Activated CD4-positive, alpha-beta T cell treated with anti-CD3 and anti-CD28 coated beads, Interleukin-2, amount 10 ng/mL, durations not matched to agents 7 days and 5 days (primary cell): ENCODE measurements around the gene ANGPT4. TPM values are rescaled to one million over a fixed set of nuclear protein-coding genes. Genes with fewer than 3 reads are reported as not detected.
"Not testable (repeated sequence)": the region's sequence is repeated elsewhere in the genome, so short reads cannot be mapped to it uniquely, and the experiment has no call there.

Experiments used
- CTCF ChIA-PET: fragments of 350-600 bp; sonication (Branson Sonifier 250); formaldehyde crosslinking; loops from one replicate; lab custom pipeline; 2021; ENCODE audit warnings: antibody characterized with exemption; lab: Charles Lee
- POLR2A ChIA-PET: fragments of 350-600 bp; sonication (Branson Sonifier 250); formaldehyde crosslinking; loops from one replicate; lab custom pipeline; 2021; ENCODE audit warnings: antibody characterized with exemption; lab: Charles Lee
- DNase-seq: peaks from one replicate; pipeline ENCODE4 v3.0.0-alpha.2; 2020
- H3K27ac Mint-ChIP-seq: one replicate; pipeline ENCODE4 v1.8.0; 2021; ENCODE audit warnings: mild to moderate bottlenecking, moderate library complexity, mixed read lengths
- H3K27me3 Mint-ChIP-seq: one replicate; pipeline ENCODE4 v1.8.0; 2021; ENCODE audit warnings: mixed read lengths
- H3K36me3 Mint-ChIP-seq: one replicate; pipeline ENCODE4 v1.8.0; 2021; ENCODE audit warnings: low read depth, mixed read lengths
- H3K4me1 Mint-ChIP-seq: one replicate; pipeline ENCODE4 v1.8.0; 2021; ENCODE audit warnings: mixed read lengths
- H3K4me3 Mint-ChIP-seq: one replicate; pipeline ENCODE4 v1.8.0; 2021; ENCODE audit warnings: mild to moderate bottlenecking, moderate library complexity, mixed read lengths
- H3K9me3 Mint-ChIP-seq: one replicate; pipeline ENCODE4 v1.8.0; 2021; ENCODE audit warnings: mixed read lengths
- total RNA-seq, 2 experiments: library from RNA; stranded (reverse); gene quantifications; one replicate each; pipeline ENCODE4 v1.2.3, GENCODE V29; 2021

Gene ANGPT4
- total RNA-seq, 2 experiments from 2014 or later: not detected

GRCh38 chr20:856361-856775 is 59.8 kb downstream of the ANGPT4 start:
- H3K27ac Mint-ChIP-seq: peak overlapping the region; percentile 75
- peak overlapping the region; percentile 17 for H3K4me3 Mint-ChIP-seq
- DNase-seq: peak; percentile 54
- peaks cover 32% of the 10 kb centered on the region for H3K36me3 Mint-ChIP-seq
- H3K27me3 Mint-ChIP-seq: no peaks in the 10 kb centered on the region
- ChIA-PET CTCF (interaction anchor here (0.7 to 2.1 kb wide), 3 partner anchors 8 to 10 kb away, joined by 3 to 5 read pairs (median 3); no protein-coding TSS in a partner anchor), POLR2A (no interaction called here)
- H3K9me3 Mint-ChIP-seq: peaks cover 2% of the 10 kb centered on the region
- peaks cover 87% of the 10 kb centered on the region for H3K4me1 Mint-ChIP-seq

GRCh38 chr20:855466-856360 is 60.4 kb downstream of the ANGPT4 start:
- H3K36me3 Mint-ChIP-seq: peaks cover 39% of the 10 kb centered on the region
- peaks cover 5% of the 10 kb centered on the region for H3K9me3 Mint-ChIP-seq
- H3K27me3 Mint-ChIP-seq: no peaks in the 10 kb centered on the region
- peak overlapping the region; percentile 75 for H3K27ac Mint-ChIP-seq
- no peak for DNase-seq
- ChIA-PET POLR2A (no interaction called here), CTCF (interaction anchor here (0.7 to 2.1 kb wide), 3 partner anchors 9 to 20 kb away, joined by 3 to 5 read pairs (median 3); no protein-coding TSS in a partner anchor)
- peak overlapping the region; percentile 17 for H3K4me3 Mint-ChIP-seq
- H3K4me1 Mint-ChIP-seq: peaks cover 93% of the 10 kb centered on the region

- CTCF ChIA-PET: interaction anchor here (0.6 to 1.0 kb wide), 3 partner anchors 21 to 254 kb away, joined by 3 to 4 read pairs (median 3); no protein-coding TSS in a partner anchor
- Mint-ChIP-seq H3K27ac (peak overlapping the region; percentile 51), H3K4me1 (peaks cover 89% of the 10 kb centered on the region), H3K4me3 (no peak overlapping the region), H3K36me3 (peaks cover 43% of the 10 kb centered on the region), H3K9me3 (peaks cover 9% of the 10 kb centered on the region), H3K27me3 (no peaks in the 10 kb centered on the region)
- POLR2A ChIA-PET: interaction anchor here (0.6 kb wide), 1 partner anchor 14 kb away, joined by 10 read pairs; no protein-coding TSS in a partner anchor
- no peak for DNase-seq
Observed at GRCh38 chr20:854601-855000, 61.5 kb downstream of the ANGPT4 start.

GRCh38 chr20:853406-853996 is 62.6 kb downstream of the ANGPT4 start:
- peaks cover 39% of the 10 kb centered on the region for H3K36me3 Mint-ChIP-seq
- POLR2A ChIA-PET: no interaction called here
- no peak overlapping the region for H3K4me3 Mint-ChIP-seq
- H3K27me3 Mint-ChIP-seq: no peaks in the 10 kb centered on the region
- no peak for DNase-seq
- peaks cover 9% of the 10 kb centered on the region for H3K9me3 Mint-ChIP-seq
- H3K27ac Mint-ChIP-seq: peak overlapping the region; percentile 21
- CTCF ChIA-PET: interaction anchor here (0.8 kb wide), 1 partner anchor 255 kb away, joined by 3 read pairs; no protein-coding TSS in a partner anchor
- peaks cover 83% of the 10 kb centered on the region for H3K4me1 Mint-ChIP-seq

GRCh38 chr20:848731-849130 is 67.4 kb downstream of the ANGPT4 start:
- H3K36me3 Mint-ChIP-seq: peaks cover 45% of the 10 kb centered on the region
- DNase-seq, H3K27ac Mint-ChIP-seq, H3K9me3 Mint-ChIP-seq, POLR2A ChIA-PET, H3K27me3 Mint-ChIP-seq, H3K4me3 Mint-ChIP-seq: not testable (repeated sequence)
- CTCF ChIA-PET: interaction anchor here (0.7 to 1.5 kb wide), 4 partner anchors 8 to 24 kb away, joined by 3 to 5 read pairs (median 3); no protein-coding TSS in a partner anchor
- peaks cover 73% of the 10 kb centered on the region for H3K4me1 Mint-ChIP-seq

GRCh38 chr20:848193-848592 is 67.9 kb downstream of the ANGPT4 start:
- Mint-ChIP-seq H3K4me1 (peaks cover 72% of the 10 kb centered on the region), H3K36me3 (peaks cover 44% of the 10 kb centered on the region), H3K9me3 (peaks cover 9% of the 10 kb centered on the region), H3K27ac (no peak overlapping the region), H3K27me3 (no peaks in the 10 kb centered on the region), H3K4me3 (no peak overlapping the region)
- ChIA-PET POLR2A (no interaction called here), CTCF (interaction anchor here (1.0 to 1.6 kb wide), 4 partner anchors 9 to 25 kb away, joined by 3 to 5 read pairs (median 3); partner anchors contain the start of gene FAM110A)
- DNase-seq: no peak

- Mint-ChIP-seq H3K27ac (peak overlapping the region; percentile 90), H3K9me3 (peaks cover 9% of the 10 kb centered on the region), H3K4me1 (peaks cover 73% of the 10 kb centered on the region), H3K27me3 (no peaks in the 10 kb centered on the region), H3K36me3 (peaks cover 36% of the 10 kb centered on the region), H3K4me3 (peak overlapping the region; percentile 78)
- CTCF ChIA-PET: interaction anchor here (1.0 to 1.6 kb wide), 5 partner anchors 8 to 37 kb away, joined by 3 to 5 read pairs (median 3); partner anchors contain the start of gene FAM110A
- POLR2A ChIA-PET: no interaction called here
- peak; percentile 69 for DNase-seq
Observed at GRCh38 chr20:846894-847278, 69.2 kb downstream of the ANGPT4 start.

GRCh38 chr20:845941-846893 is 69.9 kb downstream of the ANGPT4 start:
- Mint-ChIP-seq H3K27me3 (no peaks in the 10 kb centered on the region), H3K36me3 (peaks cover 32% of the 10 kb centered on the region), H3K9me3 (peaks cover 8% of the 10 kb centered on the region), H3K4me1 (peaks cover 70% of the 10 kb centered on the region), H3K4me3 (peak overlapping the region; percentile 78), H3K27ac (peak overlapping the region; percentile 90)
- ChIA-PET POLR2A (no interaction called here), CTCF (interaction anchor here (1.0 to 1.6 kb wide), 3 partner anchors 8 to 38 kb away, joined by 3 to 5 read pairs (median 3); no protein-coding TSS in a partner anchor)
- DNase-seq: no peak

- POLR2A ChIA-PET: no interaction called here
- H3K9me3 Mint-ChIP-seq: peaks cover under 1% of the 10 kb centered on the region
- DNase-seq: no peak
- H3K27me3 Mint-ChIP-seq: no peaks in the 10 kb centered on the region
- peaks cover 67% of the 10 kb centered on the region for H3K4me1 Mint-ChIP-seq
- CTCF ChIA-PET: interaction anchor here (0.8 kb wide), 1 partner anchor 11 kb away, joined by 3 read pairs; the partner anchor contains the start of gene FAM110A
- peaks cover 26% of the 10 kb centered on the region for H3K36me3 Mint-ChIP-seq
- H3K27ac Mint-ChIP-seq: peak overlapping the region; percentile 90
- peak overlapping the region; percentile 78 for H3K4me3 Mint-ChIP-seq
Observed at GRCh38 chr20:845226-845868, 70.8 kb downstream of the ANGPT4 start.

- H3K4me3 Mint-ChIP-seq: peak overlapping the region; percentile 78
- peaks cover 27% of the 10 kb centered on the region for H3K36me3 Mint-ChIP-seq
- peak; percentile 94 for DNase-seq
- peak overlapping the region; percentile 78 for H3K27ac Mint-ChIP-seq
- ChIA-PET CTCF (interaction anchor here (0.6 to 1.2 kb wide), 3 partner anchors 11 to 27 kb away, joined by 3 to 7 read pairs (median 4); partner anchors contain the start of gene FAM110A), POLR2A (interaction anchor here (1.0 kb wide), 1 partner anchor 11 kb away, joined by 3 read pairs; the partner anchor contains the start of gene FAM110A)
- H3K9me3 Mint-ChIP-seq: no peaks in the 10 kb centered on the region
- no peaks in the 10 kb centered on the region for H3K27me3 Mint-ChIP-seq
- peaks cover 67% of the 10 kb centered on the region for H3K4me1 Mint-ChIP-seq
Observed at GRCh38 chr20:844473-845225, 71.5 kb downstream of the ANGPT4 start.
